Small intestine (tissue), 7 donors: Measurements from ENCODE around the gene CD19. TPM values are rescaled to one million over a fixed set of nuclear protein-coding genes. Genes with fewer than 3 reads are reported as not detected.
"Not testable (repeated sequence)": the region's sequence is repeated elsewhere in the genome, so short reads cannot be mapped to it uniquely, and the experiment has no call there.

ENCODE experiments used
- DNase-seq, 2 donors: peaks; one replicate each; pipeline versions ENCODE4 v3.0.0 to v3.0.0-alpha.2; 2013
- FAIRE-seq: peaks from 2 replicates; lab custom pipeline; 2012; peaks lifted over from hg19 to GRCh38; lab: Jason Lieb, UNC
- H3K27ac ChIP-seq, 3 donors: one replicate each; pipeline ENCODE4 v1.5.1; 2013; ENCODE audit warnings: low read length in 2 of 3, mild to moderate bottlenecking in 2 of 3, control low read depth in 1 of 3, inconsistent platforms in 1 of 3, low read depth in 1 of 3, moderate library complexity in 1 of 3
- H3K27me3 ChIP-seq, 3 donors: one replicate each; pipeline ENCODE4 v1.6.1; 2013; ENCODE audit warnings: low read length in 3 of 3, inconsistent platforms in 1 of 3; ENCODE audit not compliant: control insufficient read depth in 3 of 3, insufficient read depth in 3 of 3
- H3K36me3 ChIP-seq, 3 donors: one replicate each; pipeline ENCODE4 v1.6.1; 2013; ENCODE audit warnings: low read length in 3 of 3, inconsistent platforms in 1 of 3, low read depth in 1 of 3, mild to moderate bottlenecking in 1 of 3, moderate library complexity in 1 of 3; ENCODE audit not compliant: control insufficient read depth in 3 of 3, insufficient read depth in 2 of 3
- H3K4me1 ChIP-seq, 3 donors: one replicate each; pipeline ENCODE4 v1.6.1; 2013; ENCODE audit warnings: low read length in 2 of 3, inconsistent platforms in 1 of 3, low read depth in 1 of 3, mild to moderate bottlenecking in 1 of 3, moderate library complexity in 1 of 3; ENCODE audit not compliant: control insufficient read depth in 3 of 3, insufficient read depth in 2 of 3
- H3K4me3 ChIP-seq, 3 donors: one replicate each; pipeline ENCODE4 v1.5.1; 2013; ENCODE audit warnings: low read length in 3 of 3, control low read depth in 1 of 3, inconsistent platforms in 1 of 3, low read depth in 1 of 3, mild to moderate bottlenecking in 1 of 3, moderate library complexity in 1 of 3
- H3K9me3 ChIP-seq, 2 donors: one replicate each; pipeline ENCODE4 v1.6.1; 2013; ENCODE audit warnings: low read depth in 1 of 2, low read length in 1 of 2; ENCODE audit not compliant: control insufficient read depth in 2 of 2, insufficient read depth in 1 of 2
- WGBS, 3 donors: extraction: QIAGEN DNeasy Blood & Tissue Kit; methylation state at CpG; one replicate each; pipeline ENCODE4 v1.1.7; 2013; 5-methylcytosine and 5-hydroxymethylcytosine counted together
- polyA plus RNA-seq, 4 donors: library from polyadenylated mRNA; stranded (reverse) in 3 of 4; unstranded in 1 of 4; fragments of 200-250 nt in 3 of 4; fragments of 120-200 nt in 1 of 4; gene quantifications; one replicate each; pipeline versions ENCODE4 v1.2.1 to v1.2.3, GENCODE V29; 2013
- donor health status: healthy with polysubstance abuse.
- donor health status: control.
- donor health status: control.
- donor health status: Bipolar disorder and iron deficiency.
- donor health status: healthy.

Gene CD19
- polyA plus RNA-seq, 4 donors = 0.81 to 2.4 (median 1.1) TPM; not detected in 1

DNA sequence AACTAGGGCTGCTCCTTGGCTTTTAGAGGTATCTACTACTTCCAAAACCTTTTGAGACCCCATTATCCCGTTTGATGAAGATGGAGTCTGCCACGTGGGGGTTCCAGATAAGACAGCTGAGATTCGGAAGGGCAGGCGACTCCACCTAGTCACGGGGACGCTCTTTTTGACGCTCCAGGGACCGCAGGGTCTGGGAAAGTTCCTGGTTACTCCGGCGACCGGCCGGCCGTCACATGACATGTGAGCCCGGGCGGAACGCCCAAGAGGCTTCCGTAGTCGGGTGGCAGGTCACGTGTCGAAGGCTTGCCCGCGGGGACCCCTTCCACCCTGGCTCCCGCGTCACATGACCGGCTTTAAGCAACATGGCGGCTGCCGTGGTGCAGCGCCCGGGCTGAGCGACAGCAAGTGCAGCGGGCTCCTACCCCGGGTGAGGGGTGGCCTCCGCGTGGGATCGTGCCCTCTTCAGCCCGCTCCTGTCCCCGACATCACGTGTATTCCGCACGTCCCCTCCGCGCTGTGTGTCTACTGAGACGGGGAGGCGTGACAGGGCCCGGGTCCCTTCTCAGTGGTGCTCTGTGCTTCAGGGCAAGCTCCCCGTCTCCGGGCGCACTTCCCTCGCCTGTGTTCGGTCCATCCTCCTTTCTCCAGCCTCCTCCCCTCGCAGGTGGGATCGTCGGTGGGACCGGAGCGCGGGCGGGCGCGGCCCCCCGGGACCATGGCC, 42.8 kb downstream of the CD19 start, which contains the start of gene SPNS1:
SPNS1 (plus strand) TSS at position 342 of the 721 bp plus-strand sequence; CDS start at position 716, 374 bp downstream.
- peak within 1 kb of the TSS; percentile 57 to 91 (median 85) for H3K27ac ChIP-seq
- no peaks in the 10 kb centered on the region for H3K27me3 ChIP-seq
- DNase-seq = peak; percentile 96 to 97
- WGBS, 3 donors = 0 to 1% (median 1%) methylated on average over 59 to 60 of the region's 60 CpGs
- H3K4me3 ChIP-seq = peak within 1 kb of the TSS; percentile 74 to 94 (median 90)
- H3K9me3 ChIP-seq = no peaks in the 10 kb centered on the region
- peaks cover 2 to 10% (median 5%) of the 10 kb centered on the region in 3 donors for H3K4me1 ChIP-seq
- H3K36me3 ChIP-seq = peaks cover 0 to 22% (median 0%) of the 10 kb centered on the region in 3 donors
- FAIRE-seq = no peak

- WGBS, 3 donors = 8 to 9% (median 8%) methylated on average over 27 to 30 of the region's 30 CpGs
These were observed 43.4 kb downstream of the CD19 start for GRCh38 chr16:28975158-28975599.

GRCh38 chr16:28977703-28978662, 46.2 kb downstream of the CD19 start:
- 70 to 80% (median 75%) methylated on average over 11 of the region's 11 CpGs for WGBS, 3 donors
- Histone ChIP-seq H3K27ac (no peak overlapping the region), H3K27me3 (no peaks in the 10 kb centered on the region), H3K36me3 (peaks cover 2 to 50% (median 2%) of the 10 kb centered on the region in 3 donors), H3K4me1 (peaks cover 2 to 10% (median 5%) of the 10 kb centered on the region in 3 donors), H3K4me3 (no peak overlapping the region), H3K9me3 (peaks cover 0 to 4% of the 10 kb centered on the region in 2 donors)
- FAIRE-seq (no peak), DNase-seq (peak; percentile 39 to 45)

More at GRCh38 chr16:28975158-28975599, 43.4 kb downstream of the CD19 start:
- Histone ChIP-seq H3K4me3 (peak overlapping the region; percentile 74 to 94 (median 90)), H3K9me3 (no peaks in the 10 kb centered on the region), H3K36me3 (peaks cover 0 to 25% (median 1%) of the 10 kb centered on the region in 3 donors), H3K4me1 (peaks cover 2 to 10% (median 5%) of the 10 kb centered on the region in 3 donors), H3K27me3 (no peaks in the 10 kb centered on the region), H3K27ac (peak overlapping the region in 2 of 3 donors; percentile 54 to 91)
- DNase-seq (peak in 1 of 2 donors; percentile 15), FAIRE-seq (no peak)

DNA sequence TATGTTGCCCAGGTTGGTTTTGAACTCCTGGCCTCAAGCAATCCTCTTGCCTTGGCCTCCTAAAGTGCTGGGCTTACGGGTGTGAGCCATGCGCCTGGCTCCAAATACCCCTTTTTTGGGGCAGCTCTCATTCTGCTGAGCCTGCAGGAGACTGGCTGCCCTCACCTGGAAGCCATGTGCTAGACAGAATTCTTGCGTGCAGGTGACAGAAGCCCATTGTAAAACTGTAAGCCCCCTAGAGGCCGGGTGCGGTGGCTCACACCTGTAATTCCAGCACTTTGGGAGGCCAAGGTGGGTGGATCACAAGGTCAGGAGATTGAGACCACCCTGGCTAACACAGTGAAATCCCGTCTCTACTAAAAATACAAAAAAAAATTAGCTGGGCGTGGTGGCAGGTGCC, 48.6 kb downstream of the CD19 start:
- FAIRE-seq, H3K27me3 ChIP-seq, H3K27ac ChIP-seq, H3K4me1 ChIP-seq, DNase-seq, H3K9me3 ChIP-seq, H3K4me3 ChIP-seq: not testable (repeated sequence)
- peaks cover 2 to 71% (median 3%) of the 10 kb centered on the region in 3 donors for H3K36me3 ChIP-seq
- 79 to 90% (median 88%) methylated on average over 7 of the region's 7 CpGs for WGBS, 3 donors

GRCh38 chr16:28980929-28981328, 49.2 kb downstream of the CD19 start:
- DNase-seq = no peak
- no peaks in the 10 kb centered on the region for H3K27me3 ChIP-seq
- no peak overlapping the region for H3K27ac ChIP-seq
- 93 to 95% (median 93%) methylated on average over 7 of the region's 7 CpGs for WGBS, 3 donors
- H3K4me3 ChIP-seq = no peak overlapping the region
- peaks cover 2 to 77% (median 5%) of the 10 kb centered on the region in 3 donors for H3K36me3 ChIP-seq
- FAIRE-seq = no peak
- H3K9me3 ChIP-seq = peaks cover 0 to 4% of the 10 kb centered on the region in 2 donors
- no peaks in the 10 kb centered on the region for H3K4me1 ChIP-seq

DNA sequence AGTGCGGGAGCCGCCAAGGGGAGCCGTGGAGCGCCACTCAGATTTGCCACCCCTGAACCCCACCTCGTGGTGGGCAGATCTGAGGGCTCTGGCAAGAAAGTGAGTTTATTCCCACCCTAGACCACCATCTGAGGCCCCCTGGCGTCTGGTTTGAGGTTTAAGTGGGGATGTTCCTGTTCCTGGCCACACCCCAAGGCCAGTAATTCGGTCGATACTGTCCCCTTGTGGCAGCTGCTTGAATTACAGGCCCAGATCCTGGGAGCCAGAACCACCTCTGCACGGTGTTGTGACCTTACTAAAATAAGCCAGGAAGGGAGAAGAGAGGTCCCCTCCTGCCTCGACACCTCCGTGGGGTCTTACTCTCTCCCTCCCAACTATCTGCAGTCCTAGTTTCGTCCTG, 49.7 kb downstream of the CD19 start:
- no peaks in the 10 kb centered on the region for H3K4me1 ChIP-seq
- H3K27me3 ChIP-seq = no peaks in the 10 kb centered on the region
- WGBS, 3 donors = 84 to 86% (median 84%) methylated on average over 12 of the region's 12 CpGs
- peaks cover 2 to 82% (median 5%) of the 10 kb centered on the region in 3 donors for H3K36me3 ChIP-seq
- no peak overlapping the region for H3K27ac ChIP-seq
- FAIRE-seq = no peak
- DNase-seq = peak in 1 of 2 donors; percentile 35
- peaks cover 0 to 8% of the 10 kb centered on the region in 2 donors for H3K9me3 ChIP-seq
- H3K4me3 ChIP-seq = no peak overlapping the region

DNA sequence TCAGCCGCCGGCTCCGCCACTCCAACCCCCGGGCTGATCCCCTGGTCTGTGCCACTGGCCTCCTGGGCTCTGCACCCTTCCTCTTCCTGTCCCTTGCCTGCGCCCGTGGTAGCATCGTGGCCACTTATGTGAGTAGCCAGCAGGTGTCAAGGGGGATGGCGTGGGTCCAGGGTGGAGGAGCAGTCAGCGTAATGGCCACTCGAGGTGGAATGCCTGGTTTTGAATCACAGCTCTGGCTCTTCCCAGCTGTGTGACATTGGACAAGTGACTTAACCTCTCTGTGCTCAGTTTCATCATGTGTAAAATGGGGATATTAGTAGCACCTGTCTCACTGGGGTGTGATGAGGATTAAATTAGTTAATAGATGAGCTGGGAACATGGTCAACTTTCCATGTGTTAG, 50.6 kb downstream of the CD19 start:
- peaks cover 2 to 87% (median 8%) of the 10 kb centered on the region in 3 donors for H3K36me3 ChIP-seq
- no peak overlapping the region for H3K27ac ChIP-seq
- H3K9me3 ChIP-seq = peaks cover 0 to 17% of the 10 kb centered on the region in 2 donors
- no peaks in the 10 kb centered on the region for H3K27me3 ChIP-seq
- FAIRE-seq (no peak), DNase-seq (no peak)
- H3K4me1 ChIP-seq = no peaks in the 10 kb centered on the region
- 94% methylated on average over 10 of the region's 10 CpGs for WGBS, 3 donors
- H3K4me3 ChIP-seq = no peak overlapping the region

- no peak overlapping the region for H3K27ac ChIP-seq
- peaks cover 2 to 86% (median 8%) of the 10 kb centered on the region in 3 donors for H3K36me3 ChIP-seq
- H3K4me3 ChIP-seq = no peak overlapping the region
- DNase-seq = no peak
- H3K27me3 ChIP-seq = no peaks in the 10 kb centered on the region
- 93 to 94% (median 93%) methylated on average over 11 of the region's 11 CpGs for WGBS, 3 donors
- no peak for FAIRE-seq
- no peaks in the 10 kb centered on the region for H3K4me1 ChIP-seq
- peaks cover 0 to 18% of the 10 kb centered on the region in 2 donors for H3K9me3 ChIP-seq
These were observed 51.2 kb downstream of the CD19 start for GRCh38 chr16:28982949-28983348.
